ENCODE measurements around the gene MRM1. TPM values are rescaled to one million over a fixed set of nuclear protein-coding genes. Genes with fewer than 3 reads are reported as not detected.

MRM1 gene
- total and polyA plus RNA-seq, 2 experiments from 2014 or later = 7.6 to 20.4 TPM

- Histone ChIP-seq H3K27me3 (ENCODE audit: insufficient read depth) (no peaks in the 10 kb centered on the region; the same call in none of the 2 replicates), H3K4me1 (ENCODE audit: insufficient read depth) (peaks cover 23% of the 10 kb centered on the region)
Measured at GRCh38 chr17:36629252-36629847, 28.0 kb downstream of the MRM1 start.

DNA sequence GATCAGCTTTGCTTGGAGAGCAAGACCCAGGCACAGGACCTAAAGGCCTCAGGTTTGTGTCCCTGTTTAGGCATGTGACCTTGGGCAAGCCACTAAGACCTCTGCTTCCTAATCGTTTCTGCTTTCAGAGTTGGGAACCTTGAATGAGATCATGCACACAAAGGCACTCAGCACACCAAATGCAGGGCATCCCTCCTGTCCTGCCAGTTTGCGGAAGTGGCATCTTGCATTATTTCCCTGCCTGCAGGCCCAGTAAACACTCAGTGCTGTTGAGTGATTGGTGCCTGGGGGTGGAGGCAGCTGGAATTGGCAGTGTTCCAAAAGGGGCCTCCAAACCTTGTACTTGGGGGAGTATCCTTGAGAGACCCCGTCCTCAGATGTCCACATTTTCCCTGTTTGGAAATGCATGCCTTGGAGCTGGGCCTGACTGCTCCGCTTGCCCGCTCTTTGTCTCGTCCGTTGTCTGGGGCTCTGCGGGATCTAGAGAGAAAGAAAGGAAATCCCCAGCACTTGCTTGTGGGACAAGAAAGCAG, 28.7 kb downstream of the MRM1 start:
- Histone ChIP-seq H2AFZ (no peak overlapping the region), H3K27me3 (ENCODE audit: insufficient read depth) (no peaks in the 10 kb centered on the region; the same call in none of the 2 replicates), H3K36me3 (ENCODE audit: insufficient read depth) (no peaks in the 10 kb centered on the region), H3K27ac (ENCODE audit: low read depth) (no peak overlapping the region), H3F3A (replicated peaks; ENCODE audit: low read depth) (peaks cover 6% of the 10 kb centered on the region; the same call in 1 of the 2 replicates), H3K4me3 (no peak overlapping the region), H4K20me1 (replicated peaks; ENCODE audit: insufficient read depth) (no peaks in the 10 kb centered on the region; the same call in 1 of the 2 replicates), H3K9me2 (ENCODE audit: insufficient read depth) (no peaks in the 10 kb centered on the region), H3K79me2 (replicated peaks; ENCODE audit: insufficient read depth) (no peaks in the 10 kb centered on the region), H3K4me1 (ENCODE audit: insufficient read depth) (peaks cover 23% of the 10 kb centered on the region), H3K4me2 (no peak overlapping the region)
- H3K27ac Mint-ChIP-seq = no peak overlapping the region
- H3K9me3 Mint-ChIP-seq = no peaks in the 10 kb centered on the region
- DNase-seq (ENCODE audit: low spot score) (no peak), ATAC-seq (no peak)
- H3K4me3 Mint-ChIP-seq = no peak overlapping the region
- no peaks in the 10 kb centered on the region for H3K36me3 Mint-ChIP-seq (ENCODE audit: low read depth)
- H3K4me1 Mint-ChIP-seq = peaks cover 38% of the 10 kb centered on the region
- peaks cover 27% of the 10 kb centered on the region for H3K27me3 Mint-ChIP-seq (ENCODE audit: insufficient read depth, low read depth, poor library complexity)
- TF ChIP-seq JUNB (IDR thresholded peaks at IDR 0.05; ENCODE audit: unreplicated experiment) (no peak), CTCF (conservative IDR thresholded peaks at IDR 0.05; ENCODE audit: low read depth in 2 of 2) (no peak), EZH2 (IDR thresholded peaks at IDR 0.05; ENCODE audit: low read depth, unreplicated experiment) (no peak), EZH2phosphoT487 (IDR thresholded peaks at IDR 0.05; ENCODE audit: unreplicated experiment) (no peak), STAT1 (IDR thresholded peaks at IDR 0.05; ENCODE audit: unreplicated experiment) (no peak), ZNF114 (CRISPR knock-in tag; IDR thresholded peaks at IDR 0.05) (no peak), POLR2AphosphoS5 (IDR thresholded peaks at IDR 0.05; ENCODE audit: low read depth) (no peak), NANOG (IDR thresholded peaks at IDR 0.05; ENCODE audit: borderline replicate concordance) (no peak)
- TF ChIP-seq, protein P1, sequence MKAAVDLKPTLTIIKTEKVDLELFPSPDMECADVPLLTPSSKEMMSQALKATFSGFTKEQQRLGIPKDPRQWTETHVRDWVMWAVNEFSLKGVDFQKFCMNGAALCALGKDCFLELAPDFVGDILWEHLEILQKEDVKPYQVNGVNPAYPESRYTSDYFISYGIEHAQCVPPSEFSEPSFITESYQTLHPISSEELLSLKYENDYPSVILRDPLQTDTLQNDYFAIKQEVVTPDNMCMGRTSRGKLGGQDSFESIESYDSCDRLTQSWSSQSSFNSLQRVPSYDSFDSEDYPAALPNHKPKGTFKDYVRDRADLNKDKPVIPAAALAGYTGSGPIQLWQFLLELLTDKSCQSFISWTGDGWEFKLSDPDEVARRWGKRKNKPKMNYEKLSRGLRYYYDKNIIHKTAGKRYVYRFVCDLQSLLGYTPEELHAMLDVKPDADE (IDR thresholded peaks at IDR 0.05) = no peak

More at GRCh38 chr17:36629252-36629847, 28.0 kb downstream of the MRM1 start:
- Mint-ChIP-seq H3K27ac (no peak overlapping the region), H3K4me1 (peaks cover 34% of the 10 kb centered on the region), H3K36me3 (ENCODE audit: low read depth) (no peaks in the 10 kb centered on the region), H3K4me3 (no peak overlapping the region), H3K27me3 (ENCODE audit: insufficient read depth, low read depth, poor library complexity) (peaks cover 26% of the 10 kb centered on the region), H3K9me3 (no peaks in the 10 kb centered on the region)
- H3K79me2 ChIP-seq (replicated peaks; ENCODE audit: insufficient read depth) = no peaks in the 10 kb centered on the region
- ATAC-seq = peak; percentile 77
- H3F3A ChIP-seq (replicated peaks; ENCODE audit: low read depth) = peaks cover 6% of the 10 kb centered on the region; the same call in 1 of the 2 replicates
- TF ChIP-seq CTCF (conservative IDR thresholded peaks at IDR 0.05; ENCODE audit: low read depth in 2 of 2) = peak; percentile 96 to 100
- no peak for TF ChIP-seq EZH2 (IDR thresholded peaks at IDR 0.05; ENCODE audit: low read depth, unreplicated experiment)
- TF ChIP-seq, protein P2, sequence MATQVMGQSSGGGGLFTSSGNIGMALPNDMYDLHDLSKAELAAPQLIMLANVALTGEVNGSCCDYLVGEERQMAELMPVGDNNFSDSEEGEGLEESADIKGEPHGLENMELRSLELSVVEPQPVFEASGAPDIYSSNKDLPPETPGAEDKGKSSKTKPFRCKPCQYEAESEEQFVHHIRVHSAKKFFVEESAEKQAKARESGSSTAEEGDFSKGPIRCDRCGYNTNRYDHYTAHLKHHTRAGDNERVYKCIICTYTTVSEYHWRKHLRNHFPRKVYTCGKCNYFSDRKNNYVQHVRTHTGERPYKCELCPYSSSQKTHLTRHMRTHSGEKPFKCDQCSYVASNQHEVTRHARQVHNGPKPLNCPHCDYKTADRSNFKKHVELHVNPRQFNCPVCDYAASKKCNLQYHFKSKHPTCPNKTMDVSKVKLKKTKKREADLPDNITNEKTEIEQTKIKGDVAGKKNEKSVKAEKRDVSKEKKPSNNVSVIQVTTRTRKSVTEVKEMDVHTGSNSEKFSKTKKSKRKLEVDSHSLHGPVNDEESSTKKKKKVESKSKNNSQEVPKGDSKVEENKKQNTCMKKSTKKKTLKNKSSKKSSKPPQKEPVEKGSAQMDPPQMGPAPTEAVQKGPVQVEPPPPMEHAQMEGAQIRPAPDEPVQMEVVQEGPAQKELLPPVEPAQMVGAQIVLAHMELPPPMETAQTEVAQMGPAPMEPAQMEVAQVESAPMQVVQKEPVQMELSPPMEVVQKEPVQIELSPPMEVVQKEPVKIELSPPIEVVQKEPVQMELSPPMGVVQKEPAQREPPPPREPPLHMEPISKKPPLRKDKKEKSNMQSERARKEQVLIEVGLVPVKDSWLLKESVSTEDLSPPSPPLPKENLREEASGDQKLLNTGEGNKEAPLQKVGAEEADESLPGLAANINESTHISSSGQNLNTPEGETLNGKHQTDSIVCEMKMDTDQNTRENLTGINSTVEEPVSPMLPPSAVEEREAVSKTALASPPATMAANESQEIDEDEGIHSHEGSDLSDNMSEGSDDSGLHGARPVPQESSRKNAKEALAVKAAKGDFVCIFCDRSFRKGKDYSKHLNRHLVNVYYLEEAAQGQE (IDR thresholded peaks at IDR 0.05; ENCODE audit: unreplicated experiment) = no peak
- H3K9me2 ChIP-seq (ENCODE audit: insufficient read depth) = no peaks in the 10 kb centered on the region
- H2AFZ ChIP-seq = no peak overlapping the region
- H3K36me3 ChIP-seq (ENCODE audit: insufficient read depth) = no peaks in the 10 kb centered on the region
- H4K20me1 ChIP-seq (replicated peaks; ENCODE audit: insufficient read depth) = no peaks in the 10 kb centered on the region; the same call in 1 of the 2 replicates
- H3K27ac ChIP-seq (ENCODE audit: low read depth) = no peak overlapping the region
- H3K4me3 ChIP-seq = no peak overlapping the region
- peak; percentile 83 for DNase-seq (ENCODE audit: low spot score)
- H3K4me2 ChIP-seq = no peak overlapping the region
